IMR-90 (cell line): ENCODE data around the gene CCR5AS.
A peak's percentile ranks its signal among the peaks of the same experiment; 100 is the strongest.

Experiments
- ATAC-seq: fragments of 200-7000 bp; cut with Tn5 transposase; 2 replicates; pipeline ENCODE4 v1.9.1; 2020; ENCODE audit warnings: low read depth, mild to moderate bottlenecking, moderate library complexity
- BruUV-seq: library from RNA; stranded (reverse); fragments of 400-500 nt; replicated peaks from 2 replicates; lab custom pipeline; 2021; lab: Mats Ljungman, UMichigan
- CTCF ChIA-PET: fragments of 300-600 bp; formaldehyde crosslinking; extraction: SDS; loops from one replicate; lab custom pipeline; 2021; ENCODE audit warnings: antibody characterized with exemption; lab: Yijun Ruan, JAX
- POLR2A ChIA-PET: fragments of 300-600 bp; sonication (Branson Sonifier 250); formaldehyde crosslinking; loops from one replicate; lab custom pipeline; 2022; ENCODE audit warnings: antibody characterized with exemption; ENCODE audit not compliant: unreplicated experiment; lab: Charles Lee
- DNase-seq: peaks from one replicate; pipeline ENCODE4 v3.0.0; 2013
- H2AFZ ChIP-seq: replicated peaks from 2 replicates; pipeline ENCODE3; 2013; ENCODE audit warnings: low read length, mild to moderate bottlenecking; ENCODE audit not compliant: poor library complexity
- H2AK5ac ChIP-seq: 2 replicates; pipeline ENCODE4 v1.6.1; 2013; ENCODE audit warnings: low read depth, low read length, inconsistent platforms
- H2AK9ac ChIP-seq: replicated peaks from 2 replicates; pipeline ENCODE3; 2013; ENCODE audit warnings: mild to moderate bottlenecking, low read depth, low read length, moderate library complexity; ENCODE audit not compliant: poor library complexity
- H2BK120ac ChIP-seq: 2 replicates; pipeline ENCODE4 v1.6.1; 2013; ENCODE audit warnings: low read depth, low read length, inconsistent platforms
- H2BK15ac ChIP-seq: 3 replicates; pipeline ENCODE4 v1.6.1; 2013; ENCODE audit warnings: low read depth, low read length, inconsistent platforms
- H2BK20ac ChIP-seq: 2 replicates; pipeline ENCODE4 v1.6.1; 2013; ENCODE audit warnings: low read depth, mild to moderate bottlenecking, inconsistent platforms, low read length, moderate library complexity
- H2BK5ac ChIP-seq: 2 replicates; pipeline ENCODE4 v1.6.1; 2013; ENCODE audit warnings: mild to moderate bottlenecking, low read depth, low read length, inconsistent platforms; ENCODE audit not compliant: poor library complexity, severe bottlenecking
- H3K14ac ChIP-seq: replicated peaks from 2 replicates; pipeline ENCODE4 v1.6.1; 2013; ENCODE audit warnings: low read depth, low read length, inconsistent platforms
- H3K18ac ChIP-seq: 2 replicates; pipeline ENCODE4 v1.6.1; 2013; ENCODE audit warnings: low read depth, low read length, control low read depth
- H3K23ac ChIP-seq: 2 replicates; pipeline ENCODE4 v1.6.1; 2013; ENCODE audit warnings: low read depth, low read length, inconsistent platforms
- H3K27ac ChIP-seq: 2 replicates; pipeline ENCODE4 v1.5.1; 2013; ENCODE audit warnings: mild to moderate bottlenecking, control low read depth, low read length; ENCODE audit not compliant: insufficient read depth
- H3K27me3 ChIP-seq: 2 replicates; pipeline ENCODE4 v1.6.1; 2013; ENCODE audit warnings: low read length; ENCODE audit not compliant: control insufficient read depth, insufficient read depth
- H3K36me3 ChIP-seq: 2 replicates; pipeline ENCODE4 v1.6.1; 2013; ENCODE audit warnings: low read length, mixed read lengths; ENCODE audit not compliant: control insufficient read depth, insufficient read depth
- H3K4ac ChIP-seq: 2 replicates; pipeline ENCODE4 v1.6.1; 2013; ENCODE audit warnings: low read depth, low read length, inconsistent platforms
- H3K4me1 ChIP-seq: 2 replicates; pipeline ENCODE4 v1.6.1; 2013; ENCODE audit warnings: low read length, mixed read lengths; ENCODE audit not compliant: control insufficient read depth, insufficient read depth
- H3K4me2 ChIP-seq: 2 replicates; pipeline ENCODE4 v1.6.1; 2013; ENCODE audit warnings: low read depth, mild to moderate bottlenecking, control low read depth, low read length, moderate library complexity
- H3K4me3 ChIP-seq: 2 replicates; pipeline ENCODE4 v1.5.1; 2013; ENCODE audit warnings: low read depth, mild to moderate bottlenecking, control low read depth, low read length, moderate library complexity; ENCODE audit not compliant: insufficient read depth
- H3K56ac ChIP-seq: 2 replicates; pipeline ENCODE4 v1.6.1; 2013; ENCODE audit warnings: low read length, inconsistent platforms; ENCODE audit not compliant: insufficient read depth; ENCODE audit errors: extremely low read depth
- H3K79me1 ChIP-seq, 2 experiments: 2 replicates each; pipeline ENCODE4 v1.6.1; 2013; ENCODE audit warnings: low read length in 2 of 2, inconsistent platforms in 1 of 2, low read depth in 1 of 2
- H3K9ac ChIP-seq: 2 replicates; pipeline ENCODE4 v1.6.1; 2013; ENCODE audit warnings: low read depth, low read length, control low read depth
- H3K9me1 ChIP-seq: 2 replicates; pipeline ENCODE4 v1.6.1; 2013; ENCODE audit warnings: low read length, inconsistent platforms; ENCODE audit not compliant: insufficient read depth
- H3K9me3 ChIP-seq: 2 replicates; pipeline ENCODE4 v1.6.1; 2013; ENCODE audit warnings: low read length; ENCODE audit not compliant: control insufficient read depth, insufficient read depth
- H4K20me1 ChIP-seq: 2 replicates; pipeline ENCODE4 v1.6.1; 2013; ENCODE audit warnings: low read length, inconsistent platforms; ENCODE audit not compliant: insufficient read depth
- H4K5ac ChIP-seq: 2 replicates; pipeline ENCODE4 v1.6.1; 2013; ENCODE audit warnings: mild to moderate bottlenecking, low read depth, low read length, control low read depth
- H4K8ac ChIP-seq, 2 experiments: 2 replicates each; pipeline ENCODE4 v1.6.1; 2013; ENCODE audit warnings: low read depth in 2 of 2, low read length in 2 of 2, control low read depth in 1 of 2, inconsistent platforms in 1 of 2
- H4K91ac ChIP-seq: 2 replicates; pipeline ENCODE4 v1.6.1; 2013; ENCODE audit warnings: low read depth, low read length, inconsistent platforms; ENCODE audit not compliant: insufficient read depth
- CEBPB ChIP-seq: IDR thresholded peaks from 2 replicates; pipeline ENCODE4 v1.6.1; 2012; ENCODE audit warnings: low read depth, low read length, improper control_type of control experiment
- CTCF ChIP-seq: conservative IDR thresholded peaks from 2 replicates; pipeline ENCODE4 v1.5.1; 2012; ENCODE audit warnings: mild to moderate bottlenecking, low read depth, low read length, improper control_type of control experiment
- ELK1 ChIP-seq: fragments of 150-350 bp; IDR thresholded peaks from 2 replicates; pipeline ENCODE4 v1.6.1; 2016; ENCODE audit warnings: low read depth, mild to moderate bottlenecking, low read length, moderate library complexity, borderline replicate concordance
- MXI1 ChIP-seq: IDR thresholded peaks from 2 replicates; pipeline ENCODE4 v1.6.1; 2012; ENCODE audit warnings: low read depth, mild to moderate bottlenecking, low read length, moderate library complexity, borderline replicate concordance
- POLR2A ChIP-seq: IDR thresholded peaks from 2 replicates; pipeline ENCODE4 v1.6.1; 2012; ENCODE audit warnings: mild to moderate bottlenecking, low read depth, low read length
- RAD21 ChIP-seq: IDR thresholded peaks from 2 replicates; pipeline ENCODE4 v1.6.1; 2012; ENCODE audit warnings: low read length, improper control_type of control experiment
- RCOR1 ChIP-seq: IDR thresholded peaks from 2 replicates; pipeline ENCODE4 v1.6.1; 2012; ENCODE audit warnings: mild to moderate bottlenecking, low read length, improper control_type of control experiment; ENCODE audit not compliant: insufficient replicate concordance
- RFX5 ChIP-seq: IDR thresholded peaks from 2 replicates; pipeline ENCODE4 v1.8.0; 2012; ENCODE audit warnings: low read depth, mild to moderate bottlenecking, low read length, moderate library complexity
- WGBS, 2 experiments: methylation state at CpG; one replicate each; pipeline versions ENCODE4 v1.1.5 to v1.1.7; 2013; ENCODE audit warnings: missing lambda C conversion rate in 2 of 2; ENCODE audit not compliant: insufficient read length in 1 of 2; ENCODE audit errors: extremely low coverage in 2 of 2; 5-methylcytosine and 5-hydroxymethylcytosine counted together
- dilution Hi-C: fragments of 300-500 bp; cut with HindIII; formaldehyde crosslinking; loops from one replicate; pipeline ENCODE4 v1.14.3; 2018; ENCODE audit warnings: low sequenced_read_pairs; ENCODE audit not compliant: unreplicated experiment
- in situ Hi-C: fragments of 300-500 bp; cut with MboI; formaldehyde crosslinking; loops from 3 replicates; pipeline ENCODE4 v1.14.3; 2019; ENCODE audit warnings: low sequenced_read_pairs, inconsistent platforms, mixed read lengths
- intact Hi-C: fragments of 100-400 bp; cut with micrococcal nuclease; formaldehyde crosslinking; loops from 2 replicates; pipeline ENCODE4 v1.10.0; 2022

CCR5AS gene

GRCh38 chr3:46427916-46428833 lies 21.3 kb upstream of the CCR5AS start:
- Histone ChIP-seq H2AK9ac (no peak overlapping the region), H3K4me1 (no peaks in the 10 kb centered on the region), H3K4me3 (no peak overlapping the region), H3K27ac (no peak overlapping the region), H2BK5ac (no peak overlapping the region), H3K27me3 (peaks cover 9% of the 10 kb centered on the region), H3K23ac (no peak overlapping the region), H3K18ac (no peak overlapping the region), H3K9me3 (no peaks in the 10 kb centered on the region), H3K56ac (no peak overlapping the region), H3K4me2 (no peak overlapping the region), H3K4ac (no peak overlapping the region), H4K20me1 (no peaks in the 10 kb centered on the region), H4K91ac (no peak overlapping the region), H4K5ac (no peak overlapping the region), H2BK120ac (no peak overlapping the region), H2AFZ (no peak overlapping the region), H2BK20ac (no peak overlapping the region), H4K8ac (no peak overlapping the region), H2AK5ac (no peak overlapping the region), H3K36me3 (no peaks in the 10 kb centered on the region), H2BK15ac (no peak overlapping the region), H3K9me1 (no peaks in the 10 kb centered on the region), H3K79me1 (no peaks in the 10 kb centered on the region), H3K9ac (no peak overlapping the region), H3K14ac (no peak overlapping the region)
- DNase-seq (no peak), ATAC-seq (peak; percentile 49)
- WGBS, 2 experiments, result 43% methylated on average over 3 of the region's 10 CpGs; no CpG with 5 or more reads in 1 of the 2 experiments
- dilution Hi-C loops (no loop called here), intact Hi-C loops (loop anchor here (5.0 kb wide), 1 partner anchor 341 kb away; no protein-coding TSS in a partner anchor), in situ Hi-C loops (no loop called here)
- BruUV-seq, result no TSS peak
- TF ChIP-seq RFX5, result no peak
- TF ChIP-seq POLR2A, result no peak
- no peak for TF ChIP-seq ELK1
- TF ChIP-seq MXI1, result no peak
- 0 out of 2 replicates have a peak, but pooled peaks have one; percentile 24 for TF ChIP-seq CTCF
- peak; percentile 21; the same call in 1 of the 2 replicates for TF ChIP-seq RAD21
- no peak for TF ChIP-seq CEBPB
- no peak for TF ChIP-seq RCOR1
- ChIA-PET POLR2A (no interaction called here), CTCF (interaction anchor here (1.7 kb wide), 1 partner anchor 11 kb away, joined by 3 read pairs; no protein-coding TSS in a partner anchor)
